Activated gamma-delta T cell (primary cell): ENCODE results near the gene COL27A1.

Source experiments
- DNase-seq: peaks from one replicate; lab custom pipeline; 2025; lab: John Stamatoyannopoulos, UW

Gene COL27A1

DNA sequence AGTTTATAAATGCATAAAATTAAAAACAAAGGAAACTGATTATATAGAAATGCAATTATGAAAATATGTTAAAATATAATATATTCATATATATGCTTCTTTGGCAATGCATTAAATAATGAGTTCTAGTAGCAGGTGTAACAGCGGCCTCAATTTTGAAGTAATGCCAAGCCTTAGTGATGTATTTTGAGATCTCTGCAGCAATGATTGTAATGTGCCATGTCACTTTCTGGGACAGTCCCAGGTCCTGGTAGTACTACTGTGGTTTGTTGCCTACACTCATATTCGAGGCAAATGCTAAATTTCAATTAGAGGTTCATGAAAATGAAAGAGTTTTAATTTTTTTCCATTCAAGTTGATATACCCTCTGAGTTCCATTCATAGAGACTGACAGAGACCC lies 91.7 kb downstream of the COL27A1 start:
- DNase-seq, result no peak

DNA sequence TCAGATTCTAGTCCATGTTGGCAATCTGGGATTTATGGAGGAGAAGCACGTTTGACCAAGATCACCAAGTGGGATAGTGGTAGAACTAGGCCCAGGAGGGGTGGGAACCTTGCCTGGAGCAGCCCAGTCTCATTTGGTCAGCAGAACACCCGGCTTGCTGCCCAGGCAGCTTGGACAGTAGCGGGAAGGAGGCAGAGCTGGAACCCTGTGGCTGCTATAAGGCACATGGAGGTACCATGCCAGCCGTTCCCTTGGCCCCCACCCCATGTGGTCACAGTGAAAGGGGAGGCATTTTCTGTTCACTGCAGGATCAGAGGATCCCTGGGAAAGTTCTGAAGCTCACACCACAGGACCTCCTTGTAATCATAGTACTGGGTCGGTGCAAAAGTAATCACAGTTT lies 92.2 kb downstream of the COL27A1 start:
- no peak for DNase-seq

DNA sequence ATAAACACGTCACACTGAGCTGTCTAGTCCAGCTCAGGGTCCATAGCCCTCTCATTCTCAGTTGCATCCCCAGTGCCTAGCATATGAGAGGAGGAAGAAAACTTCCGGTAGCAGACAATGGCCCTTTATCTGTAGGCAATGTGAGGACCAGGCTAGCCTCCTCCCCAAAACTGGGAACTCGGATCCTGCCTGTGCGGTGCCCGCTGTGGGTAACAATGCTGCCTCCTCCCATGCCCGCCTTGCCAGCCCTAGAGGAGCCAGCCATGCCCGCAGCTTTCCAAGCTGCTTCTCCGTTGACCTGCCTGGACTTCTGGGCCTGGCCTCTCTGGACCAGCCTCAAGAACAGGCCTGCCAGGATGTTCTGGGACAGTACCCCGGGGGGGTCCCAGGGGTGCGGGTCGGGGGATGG lies 93.0 kb downstream of the COL27A1 start:
- DNase-seq, result no peak

DNA sequence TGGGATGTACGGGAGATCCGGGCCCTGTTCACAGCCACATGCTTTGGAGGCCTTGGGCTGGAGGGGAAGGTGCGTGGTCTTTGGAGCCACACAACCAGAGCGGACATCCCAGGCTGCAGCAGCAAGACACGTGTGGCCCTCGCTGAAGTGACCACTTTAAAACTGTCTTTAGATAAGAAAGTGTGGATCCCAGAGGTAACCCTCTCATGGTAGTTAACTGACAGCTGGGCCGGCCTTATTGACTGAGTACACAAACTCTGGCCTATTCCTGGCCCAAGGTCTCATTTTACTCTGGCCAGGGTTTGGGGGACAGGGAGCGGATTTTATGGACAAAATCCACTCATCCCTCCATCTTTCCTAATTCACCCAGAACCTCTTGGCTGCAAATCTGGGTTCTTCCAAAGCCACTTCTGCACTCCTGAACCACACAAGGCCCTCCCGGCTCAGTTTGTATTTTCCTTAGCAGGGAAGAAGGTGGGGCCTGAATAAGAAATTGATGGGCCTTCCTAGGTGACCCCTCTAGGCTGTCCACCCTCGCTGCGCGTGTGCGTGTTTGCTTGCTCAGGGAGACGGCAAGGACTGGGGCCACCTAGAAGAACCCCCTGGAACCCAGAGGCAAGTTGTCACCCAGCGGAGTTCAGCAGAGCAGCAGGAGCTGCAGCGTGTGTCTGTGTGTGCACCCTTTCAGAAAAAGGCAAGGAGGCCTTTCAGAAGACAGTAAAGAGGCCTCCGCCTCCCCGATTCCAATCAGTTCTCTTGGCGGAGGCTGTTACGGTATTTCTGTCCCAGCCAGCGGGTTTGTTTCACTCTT lies 94.3 kb downstream of the COL27A1 start:
- DNase-seq, result no peak

DNA sequence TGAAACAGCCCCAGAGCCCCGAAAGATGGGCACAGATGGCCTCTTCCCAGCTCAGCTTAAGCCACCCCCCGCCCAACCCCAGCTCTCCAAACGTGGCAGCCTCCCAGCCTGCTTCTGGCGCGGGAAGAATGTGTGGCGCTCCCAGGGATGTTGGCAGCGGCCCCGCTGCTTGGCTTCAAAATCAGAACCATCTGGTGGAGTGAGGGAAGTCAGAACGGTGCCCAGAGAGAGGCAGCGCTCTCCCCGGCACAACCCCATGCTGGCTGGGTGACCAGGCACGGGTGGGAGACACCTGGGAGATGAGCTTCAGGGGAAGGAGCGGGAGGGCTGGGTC lies 94.9 kb downstream of the COL27A1 start:
- no peak for DNase-seq

DNA sequence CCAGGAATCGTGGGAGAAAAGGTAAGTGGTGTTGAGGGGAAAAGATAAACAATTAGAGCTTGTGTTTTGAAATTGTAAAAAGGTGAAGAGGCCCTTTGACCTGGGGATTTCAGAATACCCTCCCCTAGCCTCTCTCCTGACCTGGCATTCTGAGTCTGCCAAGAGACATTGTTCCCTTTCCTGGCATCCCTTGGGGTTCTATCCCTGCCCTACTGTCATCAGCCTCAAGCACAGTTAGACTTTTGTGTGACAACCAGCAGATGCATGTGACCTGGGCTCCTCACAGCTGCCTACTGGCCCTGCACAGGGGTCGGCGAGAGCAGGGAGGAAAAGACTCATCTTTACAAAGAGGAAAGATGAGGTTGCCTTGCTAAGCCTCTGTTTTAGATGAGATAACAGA lies 95.3 kb downstream of the COL27A1 start:
- no peak for DNase-seq

DNA sequence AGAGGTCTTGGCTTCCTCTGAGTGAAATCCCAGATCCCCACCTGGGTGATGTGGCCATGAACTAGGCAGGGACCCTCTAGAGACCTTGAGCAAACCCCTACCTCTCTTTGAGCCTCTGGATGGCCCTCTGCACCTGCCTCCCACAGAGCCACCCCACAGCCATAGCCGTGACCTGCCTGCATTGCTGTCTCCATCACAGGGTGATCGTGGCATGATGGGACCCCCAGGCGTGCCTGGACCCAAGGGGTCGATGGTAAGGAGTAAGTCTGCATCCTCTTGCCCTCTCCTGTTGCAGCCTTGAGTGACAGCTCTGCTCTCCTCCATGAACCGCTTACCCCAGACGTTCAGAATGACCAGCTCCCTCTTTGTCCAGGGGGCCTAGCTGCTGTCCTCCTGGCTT lies 97.1 kb downstream of the COL27A1 start:
- DNase-seq, result no peak

DNA sequence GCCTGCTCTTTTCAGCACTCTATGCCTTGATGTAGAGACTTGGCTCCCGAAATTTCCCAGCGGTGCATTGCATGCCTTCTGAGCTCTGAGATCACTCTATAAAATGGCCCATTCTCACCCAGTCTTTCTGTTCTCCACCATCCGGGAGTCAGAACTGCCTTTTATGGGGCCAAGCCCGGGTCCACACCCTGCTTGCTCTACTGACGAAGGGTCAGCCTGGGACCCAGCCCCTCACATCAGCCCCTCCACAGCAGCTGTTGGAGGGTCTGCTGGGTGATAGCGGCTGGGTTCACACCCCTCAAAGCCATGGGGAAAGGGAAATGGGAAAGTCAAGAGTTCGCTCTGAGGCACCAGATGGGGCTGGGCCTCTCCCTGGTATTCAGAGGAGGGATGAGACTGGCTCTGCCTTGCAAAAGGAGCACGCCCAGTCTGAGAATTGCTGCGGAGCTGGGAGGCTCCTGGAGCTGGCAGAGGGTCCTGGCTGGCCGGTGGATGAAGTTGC lies 101.5 kb downstream of the COL27A1 start:
- no peak for DNase-seq

DNA sequence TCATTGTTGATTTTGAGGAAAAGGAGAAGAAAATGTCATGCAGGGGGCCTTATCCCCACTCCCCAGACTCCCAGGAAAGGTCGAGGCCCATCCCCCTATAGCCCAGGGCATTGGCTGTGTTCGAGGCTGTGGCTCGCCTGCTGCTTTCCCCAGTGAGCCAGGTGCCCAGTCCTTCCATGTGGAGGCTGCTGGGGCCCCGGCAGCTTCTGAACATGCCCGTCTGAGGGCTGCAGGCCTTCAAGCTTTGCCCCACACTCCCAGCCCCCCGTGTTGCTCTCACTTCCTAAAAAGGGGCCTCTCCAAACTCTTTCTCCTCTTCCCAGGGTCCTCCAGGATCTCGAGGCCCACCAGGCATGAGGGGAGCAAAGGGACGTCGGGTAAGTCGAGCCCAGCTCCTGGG lies 102.9 kb downstream of the COL27A1 start:
- no peak for DNase-seq

DNA sequence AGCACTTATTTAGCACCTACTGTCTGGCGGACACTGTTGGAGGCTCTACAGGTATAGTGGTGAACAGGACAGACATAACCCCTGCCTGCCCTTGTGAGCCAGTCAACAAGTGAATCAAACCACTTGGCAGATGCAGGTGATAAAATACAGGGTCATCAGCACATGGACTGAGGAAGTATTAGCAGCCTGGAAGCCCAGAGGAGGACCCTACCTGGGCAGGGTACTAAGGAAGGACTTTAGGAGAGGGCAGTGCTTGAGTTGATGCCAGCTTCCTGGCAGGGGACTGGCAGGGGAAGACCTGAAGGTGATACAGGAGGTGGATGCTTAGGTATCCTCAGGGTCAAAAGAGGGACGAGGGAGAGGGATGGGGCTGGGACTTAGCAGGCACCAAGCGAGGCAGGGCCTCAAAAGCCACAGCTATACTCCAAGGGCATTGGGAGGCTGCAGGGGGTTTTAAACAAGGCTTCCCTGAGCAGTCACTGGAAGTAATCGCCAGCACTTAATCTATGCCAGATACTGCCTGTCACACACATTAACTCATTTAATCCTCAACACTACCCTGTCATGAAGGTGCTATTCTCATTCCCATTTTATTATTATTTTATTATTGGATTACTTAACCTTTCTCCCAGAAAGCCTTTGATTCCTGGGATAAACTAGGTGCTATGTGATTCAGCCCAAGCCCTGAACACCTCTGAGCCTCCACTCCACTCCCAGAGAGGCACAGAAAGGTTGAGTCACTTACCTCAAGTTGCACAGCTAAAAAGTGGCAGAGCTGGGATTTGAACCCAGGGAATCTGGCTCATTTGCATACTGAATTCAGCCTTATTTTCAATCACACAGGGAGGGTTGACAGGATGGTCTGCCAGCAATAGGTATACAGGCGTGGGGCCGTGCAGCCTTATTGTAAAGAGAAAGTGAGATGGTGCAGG lies 103.8 kb downstream of the COL27A1 start:
- DNase-seq, result no peak

DNA sequence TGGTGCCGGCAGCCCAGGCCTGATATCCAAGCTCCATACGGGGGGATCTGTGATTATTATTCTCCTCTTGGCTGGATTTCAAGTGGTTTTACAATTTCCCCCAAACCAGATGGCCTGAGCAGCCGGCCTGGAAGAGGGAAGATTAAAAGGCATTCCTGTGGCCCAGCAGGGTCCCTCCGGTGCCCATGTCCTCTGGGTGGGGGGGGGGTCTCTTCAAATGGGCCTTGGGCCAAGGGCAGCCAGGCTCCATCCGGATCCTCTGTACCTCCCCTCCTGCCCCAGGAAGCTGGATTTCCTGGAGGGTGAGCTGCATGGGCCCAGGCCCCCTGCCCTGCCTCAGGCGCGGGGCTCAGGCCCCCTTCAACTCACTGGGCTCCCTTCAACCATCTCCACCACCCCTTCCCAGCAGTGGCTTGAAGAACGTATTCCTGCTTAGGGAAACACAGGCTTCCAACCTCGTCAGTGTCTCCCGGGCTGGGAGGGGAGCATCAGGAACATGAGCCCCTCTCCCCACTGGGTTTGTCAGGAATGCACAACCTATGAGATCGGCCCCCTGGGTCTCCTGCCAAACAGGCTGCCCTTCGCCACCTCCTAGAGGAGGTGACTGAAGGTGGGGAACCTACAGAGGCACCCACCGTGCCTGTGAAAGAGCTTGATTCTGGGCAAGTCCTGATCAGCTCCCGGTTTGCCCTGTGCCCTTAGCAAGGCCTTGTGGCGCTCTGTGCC lies 104.6 kb downstream of the COL27A1 start:
- no peak for DNase-seq

DNA sequence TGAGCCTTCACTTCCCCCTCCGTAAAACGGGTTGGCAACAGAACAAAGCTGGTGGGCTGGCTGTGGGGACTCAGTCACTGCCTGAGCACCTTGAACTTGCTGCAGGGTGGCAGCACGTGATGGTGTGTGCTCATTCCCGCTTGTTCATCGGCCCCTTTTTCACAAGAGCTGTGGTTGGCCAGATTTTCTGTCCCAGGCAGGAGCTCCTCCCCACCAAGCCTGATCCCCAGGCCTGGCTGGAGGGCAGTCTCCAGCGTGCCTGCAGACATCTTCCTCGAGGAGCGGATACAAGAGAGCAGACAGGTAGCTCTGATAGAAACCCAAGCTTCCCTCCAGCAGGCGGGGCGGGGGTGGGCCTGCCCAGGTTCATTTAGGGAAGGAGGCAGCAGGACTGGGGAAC lies 105.7 kb downstream of the COL27A1 start:
- DNase-seq, result no peak

DNA sequence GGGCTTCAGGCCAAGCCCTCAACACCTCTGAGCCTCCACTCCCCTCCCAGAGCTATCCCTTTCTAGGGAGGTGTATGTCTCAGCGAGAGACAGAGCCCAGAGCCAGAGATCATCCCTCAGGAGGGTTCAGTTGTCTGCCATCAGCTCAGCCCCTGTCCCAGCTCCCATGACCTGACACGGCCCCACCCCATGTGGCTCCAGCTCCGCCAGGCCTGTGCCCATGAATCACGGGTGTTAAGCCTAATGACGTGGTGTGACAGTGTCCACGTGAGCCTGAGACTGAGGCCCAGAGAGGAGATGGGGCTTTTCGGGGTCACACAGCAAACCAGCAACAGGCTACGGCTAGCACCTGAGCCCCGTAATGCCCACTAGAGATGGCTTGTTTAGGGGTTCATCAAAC lies 106.7 kb downstream of the COL27A1 start:
- no peak for DNase-seq

DNA sequence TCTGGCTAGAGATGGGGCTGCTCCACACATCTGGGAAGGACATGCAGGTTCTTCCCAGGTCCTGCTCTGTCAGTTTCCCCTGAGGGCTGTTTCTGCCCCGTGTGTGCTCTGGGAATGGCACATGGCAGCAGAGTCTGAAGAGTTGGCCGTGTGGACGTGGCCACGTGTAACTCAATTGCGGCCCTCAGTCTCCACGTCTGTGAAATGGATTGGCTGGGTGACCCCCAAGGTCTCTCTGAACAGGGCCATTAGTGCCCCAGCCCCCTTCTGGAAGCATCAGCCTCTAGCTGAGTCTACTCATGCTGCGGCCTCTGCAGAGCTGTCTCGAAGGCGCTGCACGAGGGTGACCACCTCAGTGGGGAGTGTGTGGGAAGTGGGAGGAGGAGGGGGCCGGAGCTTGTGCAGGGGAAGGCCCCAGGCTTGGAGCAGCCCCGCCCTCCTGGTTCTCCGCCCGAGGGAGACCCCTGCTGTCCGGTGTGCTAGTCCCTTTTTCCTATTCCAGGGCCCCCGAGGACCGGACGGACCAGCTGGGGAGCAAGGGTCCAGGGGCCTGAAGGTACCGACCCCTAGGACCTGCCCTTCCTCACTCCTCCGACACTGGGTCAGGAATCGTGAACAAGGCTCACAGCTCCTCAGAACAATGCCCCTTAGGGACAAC lies 108.6 kb downstream of the COL27A1 start:
- no peak for DNase-seq

DNA sequence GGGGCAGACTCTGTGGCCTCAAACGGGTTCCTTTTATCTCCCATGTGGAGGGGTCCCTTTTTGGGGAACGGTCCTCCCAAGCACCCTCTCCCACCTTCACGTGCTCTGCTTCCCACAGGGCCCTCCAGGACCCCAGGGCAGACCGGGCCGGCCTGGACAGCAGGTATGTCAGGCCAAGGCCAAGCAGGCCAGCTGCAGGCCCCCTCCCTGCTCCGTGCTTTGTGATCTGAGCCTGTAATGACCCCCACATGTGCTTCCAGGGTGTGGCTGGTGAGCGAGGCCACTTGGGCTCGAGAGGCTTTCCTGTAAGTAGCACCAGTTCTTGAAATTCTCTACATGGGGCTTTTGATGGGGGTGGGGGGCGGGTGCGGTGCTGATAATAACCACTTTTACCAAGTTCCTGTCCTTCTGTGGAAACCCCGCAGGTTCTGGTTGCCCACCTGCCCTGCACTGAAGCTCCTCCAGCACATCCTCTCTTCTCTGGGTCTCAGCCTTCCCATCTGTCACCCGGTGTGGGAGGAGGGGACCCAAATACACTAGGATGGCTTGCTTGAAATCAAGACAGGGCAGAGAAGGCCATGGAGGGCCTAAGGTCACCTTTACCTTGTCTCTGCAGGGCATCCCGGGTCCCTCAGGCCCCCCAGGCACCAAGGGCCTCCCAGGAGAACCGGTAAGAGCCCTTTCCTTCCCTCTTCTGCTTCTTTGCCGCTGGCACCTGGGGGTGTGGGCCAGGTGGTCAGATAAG lies 109.6 kb downstream of the COL27A1 start:
- no peak for DNase-seq

DNA sequence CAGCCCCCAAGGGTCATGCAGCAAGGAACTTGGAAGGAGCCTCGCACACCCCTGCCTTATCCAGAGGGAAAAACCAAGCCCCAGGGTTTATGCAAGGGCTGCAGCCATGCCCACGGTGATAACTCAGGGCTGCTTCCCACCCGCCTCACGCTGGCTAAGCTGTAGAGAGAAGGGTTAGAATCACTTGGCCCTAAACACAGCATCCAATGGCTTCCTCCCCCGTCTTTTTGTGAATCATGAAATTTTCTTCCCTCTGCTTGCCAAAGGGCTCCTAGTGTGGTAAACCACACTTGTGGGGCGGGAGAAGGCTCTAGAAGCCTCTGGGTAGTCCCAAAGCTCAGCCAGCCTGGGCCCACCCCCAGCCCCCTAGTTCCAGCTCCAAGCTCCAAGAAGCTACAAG lies 111.6 kb downstream of the COL27A1 start:
- DNase-seq, result no peak

DNA sequence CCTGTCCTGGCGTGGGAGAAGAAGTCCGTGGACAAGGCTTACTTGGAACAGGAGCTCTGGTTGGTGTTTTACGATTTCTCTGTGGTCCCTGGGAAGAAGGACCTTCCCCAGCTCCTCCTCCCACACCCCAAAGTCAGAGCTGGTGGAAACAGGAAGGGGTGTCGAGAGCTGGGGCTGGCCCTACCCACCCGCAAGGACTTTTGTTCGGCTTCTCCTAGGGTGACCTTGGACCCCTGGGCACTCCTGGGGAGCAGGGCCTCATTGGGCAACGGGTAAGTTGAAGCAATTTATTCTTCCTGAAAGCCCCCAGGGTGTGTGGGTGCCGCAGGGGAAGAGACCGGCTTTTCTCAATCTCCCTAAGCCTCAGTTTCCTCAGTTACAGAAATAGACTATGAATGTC lies 113.7 kb downstream of the COL27A1 start:
- DNase-seq, result no peak

DNA sequence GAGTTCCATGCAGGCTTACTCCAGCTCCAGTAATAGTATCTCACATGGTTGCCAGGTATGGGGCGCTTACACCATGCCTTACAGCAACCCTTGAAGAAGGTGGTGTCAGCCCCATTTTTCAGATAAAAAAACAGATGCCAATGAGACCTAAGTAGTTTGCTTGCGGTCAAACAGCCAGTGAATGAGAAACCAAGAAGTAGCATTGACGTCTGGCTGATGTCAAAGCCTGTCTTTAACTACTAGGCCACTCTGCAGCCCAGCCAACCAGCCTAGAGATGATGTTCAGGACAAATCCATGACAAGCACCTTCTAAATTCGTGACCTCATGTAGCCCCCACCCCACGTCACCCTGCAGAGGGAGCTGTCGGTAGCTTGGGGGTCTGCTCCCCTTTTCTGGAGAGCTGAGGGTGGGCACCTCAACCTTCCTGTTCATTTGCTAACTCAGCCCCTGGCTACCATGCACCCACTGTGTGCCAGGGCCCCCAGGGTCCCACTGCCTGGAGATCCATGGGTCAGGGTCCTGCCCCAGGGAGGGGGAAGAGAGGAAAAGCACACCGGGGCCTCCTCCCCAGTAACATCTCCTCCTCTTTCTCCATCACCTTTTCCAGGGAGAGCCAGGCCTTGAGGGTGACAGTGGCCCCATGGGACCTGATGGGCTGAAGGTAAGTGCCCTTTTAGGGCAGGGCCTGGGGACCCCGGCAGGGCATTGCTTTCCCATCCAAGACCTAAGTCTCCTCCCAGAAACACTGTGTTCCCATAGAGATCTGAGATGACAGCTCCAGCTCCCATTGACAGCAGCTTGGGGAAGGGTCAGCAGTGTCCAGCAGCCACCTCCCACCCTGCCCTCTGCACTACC lies 115.0 kb downstream of the COL27A1 start:
- DNase-seq, result no peak

DNA sequence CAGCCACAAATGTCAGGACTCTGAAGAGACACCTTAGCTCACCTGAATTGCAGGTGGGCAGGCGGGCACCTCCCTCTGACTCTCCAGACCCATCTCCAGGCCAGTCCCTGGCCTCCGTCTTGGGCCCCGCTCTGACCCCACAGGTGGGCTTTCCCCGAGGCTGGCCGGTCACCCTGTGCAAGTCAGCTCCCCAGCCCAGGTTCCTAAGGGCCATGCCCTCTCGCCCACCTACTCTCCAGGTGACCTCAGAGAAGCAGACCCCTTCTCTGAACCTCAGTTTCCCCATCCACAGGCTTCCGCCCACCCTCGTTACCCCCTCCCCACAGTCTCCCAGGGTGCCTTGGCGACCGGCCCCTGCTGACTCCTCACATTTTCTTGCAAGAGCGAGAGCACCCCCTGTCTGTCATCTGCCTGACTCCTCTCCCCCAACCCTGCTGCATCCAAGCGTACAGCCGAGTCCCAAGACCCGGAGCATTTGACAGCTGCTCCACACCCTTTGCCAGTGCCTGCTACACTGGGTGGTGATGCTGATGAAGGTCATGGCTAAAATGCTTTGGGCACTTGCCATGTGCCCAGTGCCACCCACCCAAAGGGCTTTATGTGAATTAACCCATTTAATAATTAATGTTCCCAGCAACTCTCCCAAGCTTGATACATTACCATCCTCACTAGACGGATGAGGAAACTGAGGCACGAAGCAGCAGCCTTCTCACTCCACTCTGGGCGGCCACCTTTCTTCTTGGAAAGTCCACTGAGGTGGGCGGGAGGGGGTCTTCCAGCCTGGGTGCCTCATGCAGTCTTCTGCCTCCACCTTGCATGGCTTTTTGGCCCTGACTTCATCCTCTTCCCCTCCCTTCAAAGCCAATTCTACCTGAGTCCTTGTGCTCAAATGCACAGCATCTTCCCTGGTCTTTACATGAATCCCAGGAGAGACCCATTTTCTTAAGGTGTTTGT lies 116.5 kb downstream of the COL27A1 start:
- DNase-seq, result no peak
